ENCODE data around the gene ZP2.
"Not testable (repeated sequence)": the region's sequence is repeated elsewhere in the genome, so short reads cannot be mapped to it uniquely, and the experiment has no call there.

Gene ZP2

GRCh38 chr16:21211486-21211885 lies at the start of gene ZP2:
ZP2 (minus strand) TSS chr16:21211574; CDS start chr16:21211547, 27 bp downstream.
- DNase-seq = no peak

- DNase-seq = no peak
Observed at GRCh38 chr16:21257284-21257683, 45.9 kb upstream of the ZP2 start.

- no peak for DNase-seq
Observed at GRCh38 chr16:21256636-21257035, 45.3 kb upstream of the ZP2 start.

- DNase-seq = no peak
Observed at GRCh38 chr16:21253470-21253869, 42.1 kb upstream of the ZP2 start.

- DNase-seq = no peak
Observed at GRCh38 chr16:21250072-21250923, 38.9 kb upstream of the ZP2 start.

- not testable (repeated sequence) for DNase-seq
Observed at GRCh38 chr16:21248179-21248578, 36.8 kb upstream of the ZP2 start.

- no peak for DNase-seq
Observed at GRCh38 chr16:21244518-21245215, 33.3 kb upstream of the ZP2 start.

DNA sequence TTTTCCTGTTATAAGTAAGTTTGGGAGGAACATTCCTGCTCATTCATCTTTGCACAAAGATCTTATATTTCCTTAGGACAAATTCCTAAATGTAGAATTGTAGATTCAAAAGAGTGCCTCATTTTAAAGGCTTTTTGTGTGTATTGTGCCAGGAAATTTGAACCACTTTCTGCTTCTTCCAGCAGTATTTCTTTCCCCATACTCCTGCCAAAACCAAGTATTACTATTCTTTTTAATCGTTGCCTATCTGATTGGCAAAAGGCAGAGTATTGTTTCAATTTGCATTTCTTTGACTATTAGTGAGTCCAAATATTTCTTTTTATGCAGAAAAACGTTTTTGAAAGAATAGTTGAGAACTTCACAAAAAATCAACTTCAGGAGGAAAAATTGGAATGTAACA lies 31.4 kb upstream of the ZP2 start:
- DNase-seq = no peak

DNA sequence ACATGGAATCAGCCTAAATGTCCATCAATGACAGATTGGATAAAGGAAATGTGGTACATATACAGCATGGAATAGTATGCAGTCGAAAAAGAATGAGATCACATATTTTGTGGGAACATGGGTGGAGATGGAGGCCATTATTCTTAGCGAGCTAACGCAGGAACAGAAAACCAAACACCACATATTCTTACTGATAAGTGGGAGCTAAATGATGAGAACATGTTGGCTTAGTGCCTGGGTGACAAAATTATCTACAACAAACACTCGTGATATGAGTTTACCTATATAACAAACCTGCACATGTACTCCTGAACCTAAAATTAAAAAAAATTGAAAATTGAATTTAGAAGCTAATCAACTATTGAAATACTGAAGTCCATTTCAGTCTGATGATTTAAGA lies 28.3 kb upstream of the ZP2 start:
- no peak for DNase-seq

DNA sequence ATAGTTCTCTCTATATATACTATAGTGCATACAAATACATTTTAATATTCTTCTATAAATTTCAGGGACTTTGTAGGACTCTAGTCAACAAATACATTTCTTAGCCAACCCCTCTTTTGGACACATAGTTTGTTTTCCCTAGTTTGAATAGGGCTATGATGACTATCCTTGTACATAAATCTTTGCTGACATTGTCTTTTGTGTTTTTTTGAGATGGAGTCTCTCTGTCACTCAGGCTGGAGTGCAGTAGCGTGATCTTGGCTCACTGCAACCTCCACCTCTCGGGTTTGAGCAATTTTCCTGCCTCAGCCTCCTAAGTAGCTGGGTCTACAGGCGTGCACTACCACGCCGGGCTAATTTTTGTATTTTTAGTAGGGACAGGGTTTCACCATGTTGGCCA lies 25.5 kb upstream of the ZP2 start:
- DNase-seq = no peak

- DNase-seq = no peak
Observed at GRCh38 chr16:21235199-21235585, 23.8 kb upstream of the ZP2 start.

DNA sequence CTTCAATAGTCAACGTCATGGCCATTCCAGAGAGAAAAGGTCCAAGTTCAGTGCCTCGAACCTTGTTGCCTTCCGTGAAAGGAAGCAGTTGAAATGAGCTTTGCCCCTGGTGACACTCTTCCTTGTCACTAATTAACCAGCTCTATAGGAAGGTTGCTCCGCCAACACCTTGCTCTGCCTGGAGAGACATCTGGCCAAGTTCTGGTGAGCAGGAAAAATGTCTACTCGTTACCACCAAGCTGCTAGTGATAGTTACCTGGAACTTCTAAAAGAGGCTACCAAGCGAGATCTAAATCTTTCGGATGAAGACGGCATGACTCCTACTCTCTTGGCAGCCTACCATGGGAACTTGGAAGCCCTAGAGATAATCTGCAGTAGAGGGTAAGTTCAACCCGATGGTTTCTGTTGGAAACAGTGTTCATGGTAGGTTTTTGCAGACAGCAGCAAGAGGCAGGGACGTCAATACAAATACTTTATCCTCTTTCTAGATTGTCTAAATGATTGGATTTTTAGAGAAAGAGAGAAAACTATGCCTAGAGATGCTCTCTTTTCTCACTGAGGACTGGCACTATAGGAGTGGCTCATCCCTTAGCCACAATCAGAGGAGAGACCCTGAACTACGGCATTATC lies 22.3 kb upstream of the ZP2 start, which contains the start of gene ANKS4B:
ANKS4B (plus strand) TSS at position 179 of the 630 bp plus-strand sequence; CDS start at position 218, 39 bp downstream.
- DNase-seq = no peak

DNA sequence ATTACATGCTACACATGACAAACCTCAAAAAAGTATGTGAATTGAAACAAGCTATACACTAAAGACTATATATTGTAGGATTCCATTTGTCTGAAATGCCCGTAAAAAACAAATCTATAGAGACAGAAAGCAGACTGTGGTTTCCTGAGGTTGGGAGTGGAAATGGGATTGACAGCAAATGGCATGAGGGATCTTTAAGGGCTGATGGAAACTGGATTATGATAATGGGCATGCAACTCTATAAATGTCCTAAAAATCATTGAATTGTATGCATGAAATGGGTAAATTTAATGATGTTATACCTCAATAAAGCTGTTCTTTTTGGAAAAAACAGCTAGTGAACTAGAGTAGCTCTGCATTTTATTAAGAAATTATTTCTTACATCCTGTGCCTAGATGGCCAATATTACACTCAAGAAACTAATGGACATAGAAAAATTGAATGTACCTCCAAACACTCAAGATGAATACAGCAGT lies 21.7 kb upstream of the ZP2 start:
- DNase-seq = no peak

DNA sequence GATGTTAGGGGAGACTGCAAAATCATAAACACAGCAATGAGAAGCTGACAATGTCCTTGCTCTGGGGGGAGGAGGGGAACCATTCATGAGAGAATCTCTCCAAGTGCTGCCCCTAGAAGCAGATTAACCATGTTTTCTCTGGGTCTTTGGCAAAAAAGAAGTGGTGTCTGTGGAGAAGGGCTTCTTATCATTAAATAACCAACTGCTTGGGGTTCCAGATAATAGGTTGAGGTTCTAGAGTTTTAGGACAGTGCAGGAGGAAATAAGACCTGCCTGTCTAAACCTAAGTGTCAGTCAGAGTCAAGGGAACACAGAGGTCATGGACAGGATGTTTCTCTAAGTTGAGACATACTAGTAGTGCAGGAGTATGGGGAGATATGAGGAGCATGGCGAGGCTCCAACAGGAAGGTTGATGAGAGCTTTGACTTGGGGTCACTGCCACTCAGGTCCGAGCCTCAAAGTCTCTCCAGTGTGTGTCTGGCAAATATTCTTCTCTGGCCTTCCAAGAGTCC lies 17.0 kb upstream of the ZP2 start:
- DNase-seq = no peak

- no peak for DNase-seq
Observed at GRCh38 chr16:21227866-21228265, 16.5 kb upstream of the ZP2 start.

GRCh38 chr16:21226749-21227148 lies 15.4 kb upstream of the ZP2 start:
- no peak for DNase-seq

GRCh38 chr16:21224800-21225199 lies 13.4 kb upstream of the ZP2 start:
- no peak for DNase-seq

- no peak for DNase-seq
Observed at GRCh38 chr16:21223787-21224186, 12.4 kb upstream of the ZP2 start.

- DNase-seq = no peak
Observed at GRCh38 chr16:21222495-21223337, 11.3 kb upstream of the ZP2 start.

GRCh38 chr16:21219551-21219950 lies 8.2 kb upstream of the ZP2 start:
- no peak for DNase-seq

GRCh38 chr16:21218153-21218552 lies 6.8 kb upstream of the ZP2 start:
- DNase-seq = no peak

DNA sequence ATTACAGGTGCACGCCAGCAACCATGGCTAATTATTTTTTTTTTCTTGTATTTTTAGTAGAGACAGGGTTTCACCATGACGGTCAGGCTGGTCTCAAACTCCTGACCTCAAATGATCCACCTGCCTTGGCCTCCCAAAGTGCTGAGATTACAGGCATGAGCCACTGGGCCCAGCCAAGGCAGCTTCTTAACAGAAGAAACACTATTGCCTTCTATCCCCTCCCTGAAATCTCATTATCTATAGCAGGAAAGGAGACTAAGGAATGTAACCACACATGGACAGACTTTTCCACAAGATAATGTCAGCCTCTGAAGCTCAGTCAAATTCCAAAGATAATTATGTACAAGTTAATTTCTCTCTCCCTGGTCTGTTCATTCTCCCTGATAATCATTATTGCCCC lies 5.7 kb upstream of the ZP2 start:
- no peak for DNase-seq

All from amniotic stem cell (primary cell).